GM19351 (cell line): ENCODE results near the gene LSAMP.

Experiments
- ATAC-seq: cut with Tn5 transposase; IDR thresholded peaks from one replicate; pipeline ENCODE4 v1.9.1; 2021; ENCODE audit warnings: mild to moderate bottlenecking, moderate library complexity; ENCODE audit not compliant: unreplicated experiment

Gene LSAMP

GRCh38 chr3:116181159-116181558 lies 264.1 kb downstream of the LSAMP start:
- no peak for ATAC-seq

- no peak for ATAC-seq
These were observed 266.2 kb downstream of the LSAMP start for GRCh38 chr3:116179091-116179490.

- ATAC-seq: no peak
These were observed 268.2 kb downstream of the LSAMP start for GRCh38 chr3:116176974-116177555.

GRCh38 chr3:116166121-116166520 lies 279.2 kb downstream of the LSAMP start:
- no peak for ATAC-seq

GRCh38 chr3:116165641-116166040 lies 279.6 kb downstream of the LSAMP start:
- ATAC-seq: no peak

- no peak for ATAC-seq
These were observed 280.2 kb downstream of the LSAMP start for GRCh38 chr3:116165135-116165534.

- ATAC-seq: no peak
These were observed 281.2 kb downstream of the LSAMP start for GRCh38 chr3:116164039-116164438.

- no peak for ATAC-seq
These were observed 283.4 kb downstream of the LSAMP start for GRCh38 chr3:116161575-116162525.

DNA sequence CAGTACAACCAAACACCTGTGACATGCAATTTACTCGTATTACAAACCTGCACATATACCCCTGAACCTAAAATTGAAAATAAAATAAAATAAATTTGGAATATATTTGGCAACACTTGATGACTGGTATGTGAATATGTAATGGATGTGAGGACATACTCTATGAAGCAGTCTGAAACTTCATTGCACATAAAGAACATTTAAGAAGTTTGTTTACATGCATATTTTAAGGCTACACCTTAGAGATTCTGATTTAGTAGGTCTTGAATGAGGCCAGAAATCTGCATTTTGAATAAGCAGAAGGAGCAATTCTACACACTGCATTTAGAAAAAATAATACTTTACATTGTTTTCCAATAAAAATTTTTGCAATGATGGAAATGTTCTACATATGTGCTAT lies 284.7 kb downstream of the LSAMP start:
- no peak for ATAC-seq

DNA sequence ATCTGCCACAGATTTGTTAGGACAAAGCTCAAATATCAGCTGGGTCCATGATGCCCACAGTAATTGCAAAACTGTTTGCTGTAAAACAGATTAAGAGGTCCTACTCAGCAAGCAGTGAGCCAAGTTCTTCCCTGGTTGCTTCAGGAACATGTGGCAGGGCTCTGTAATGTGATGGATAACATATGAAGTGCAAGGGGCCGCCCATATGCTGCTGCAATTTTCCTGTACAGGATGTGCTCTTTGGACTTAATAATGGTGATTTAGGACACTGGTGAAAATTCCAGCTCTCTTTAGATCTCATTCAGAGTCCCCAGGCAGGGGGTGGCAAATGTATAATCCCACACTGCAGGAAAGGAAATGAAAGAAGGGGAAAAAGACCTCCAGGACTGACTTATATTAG lies 289.4 kb downstream of the LSAMP start:
- ATAC-seq: no peak

DNA sequence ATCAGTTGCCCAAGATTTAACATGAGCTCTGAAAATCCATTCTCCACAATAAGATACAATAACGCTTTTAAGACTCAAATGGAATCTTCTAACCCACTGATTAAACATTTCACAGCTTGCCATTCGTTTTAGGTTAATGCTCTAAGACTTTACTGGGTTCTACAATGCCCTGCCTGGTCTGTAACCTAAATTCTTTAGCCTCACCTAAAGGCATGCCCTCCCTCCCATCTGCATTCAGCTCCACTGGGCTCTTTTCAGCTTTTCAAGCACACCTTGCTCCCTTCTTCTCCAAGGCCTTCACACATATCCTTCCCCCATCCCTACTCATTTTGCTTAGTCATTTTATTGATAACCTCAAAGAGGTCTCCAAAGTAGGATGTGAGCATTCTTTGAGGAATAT lies 290.9 kb downstream of the LSAMP start:
- no peak for ATAC-seq

DNA sequence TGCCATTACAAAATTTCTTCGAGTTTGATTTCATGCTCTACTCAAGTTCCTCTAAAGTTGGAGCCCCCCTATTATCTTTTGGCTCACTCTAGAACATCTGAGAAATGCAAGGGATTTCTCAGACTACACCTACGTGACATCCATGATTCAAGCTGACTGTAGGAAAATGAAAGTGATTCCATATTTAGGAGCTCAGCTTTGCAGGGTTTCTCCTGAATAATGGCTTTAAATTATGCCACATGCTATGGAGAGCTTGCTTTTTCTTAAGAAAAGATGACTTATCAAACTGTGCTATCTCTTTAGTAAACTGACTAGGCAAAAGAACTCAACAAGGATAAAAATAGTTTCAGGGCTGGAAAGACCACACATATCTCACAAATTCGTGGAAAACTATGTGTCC lies 292.1 kb downstream of the LSAMP start:
- no peak for ATAC-seq

DNA sequence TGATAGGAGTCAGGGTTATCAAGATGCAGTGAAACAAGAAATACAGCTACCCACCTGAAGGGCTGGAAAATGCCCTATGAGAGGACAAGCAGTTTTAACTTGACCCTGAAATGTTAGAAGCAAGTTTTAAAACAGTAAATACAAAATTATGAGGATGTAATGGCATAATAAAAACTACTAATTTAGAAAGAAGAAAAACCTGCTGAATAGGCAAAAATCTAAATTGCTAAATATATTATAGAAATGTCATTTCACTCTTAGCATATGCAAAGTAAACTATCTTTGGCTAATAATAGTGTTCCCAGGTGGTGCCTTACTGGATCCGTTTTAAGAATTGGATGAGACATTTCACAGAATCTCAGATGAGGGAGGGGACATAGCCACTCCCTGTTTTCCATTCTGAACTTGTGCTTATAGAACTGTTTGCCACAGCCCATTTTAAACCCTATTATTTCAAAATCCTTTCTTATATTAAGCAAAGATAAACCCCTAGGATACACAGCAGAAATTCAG lies 294.6 kb downstream of the LSAMP start:
- no peak for ATAC-seq

GRCh38 chr3:116148881-116149851 lies 296.1 kb downstream of the LSAMP start:
- no peak for ATAC-seq

DNA sequence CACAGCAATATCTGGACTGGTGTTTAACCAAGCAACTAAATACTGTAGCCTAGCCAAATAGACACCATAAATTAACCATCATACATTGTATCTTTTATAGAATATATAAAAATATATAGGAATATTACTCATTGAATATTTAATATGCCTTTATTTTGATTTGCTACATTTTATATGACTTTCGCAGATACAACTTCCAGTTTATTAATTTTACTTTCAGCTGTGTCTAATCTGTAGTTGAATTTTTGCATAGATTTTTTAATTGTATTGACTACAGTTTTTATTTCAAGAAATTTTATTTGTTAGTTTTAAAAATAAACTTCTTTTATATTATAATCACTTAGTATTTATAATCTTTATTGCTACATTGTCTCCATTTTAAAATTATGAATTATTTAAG lies 299.7 kb downstream of the LSAMP start:
- no peak for ATAC-seq

DNA sequence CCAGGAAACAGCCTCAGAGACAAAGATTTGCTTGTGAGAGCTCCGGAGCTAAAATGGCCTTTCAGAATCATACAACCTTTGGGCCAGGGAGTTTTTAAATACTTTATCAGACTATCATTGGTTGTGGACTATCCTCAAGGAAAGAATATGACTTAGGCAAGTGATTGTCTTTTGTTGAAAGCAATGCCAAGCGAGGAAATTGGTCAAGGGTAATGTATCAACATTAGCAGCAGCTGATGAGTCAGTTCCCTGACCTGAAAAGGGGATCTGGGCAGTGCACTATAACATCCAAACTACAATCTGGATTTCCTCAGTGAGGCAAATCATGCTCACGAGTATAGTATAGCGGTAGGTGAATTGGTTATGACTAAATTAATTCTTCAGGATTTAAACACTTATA lies 303.6 kb downstream of the LSAMP start:
- ATAC-seq: no peak

DNA sequence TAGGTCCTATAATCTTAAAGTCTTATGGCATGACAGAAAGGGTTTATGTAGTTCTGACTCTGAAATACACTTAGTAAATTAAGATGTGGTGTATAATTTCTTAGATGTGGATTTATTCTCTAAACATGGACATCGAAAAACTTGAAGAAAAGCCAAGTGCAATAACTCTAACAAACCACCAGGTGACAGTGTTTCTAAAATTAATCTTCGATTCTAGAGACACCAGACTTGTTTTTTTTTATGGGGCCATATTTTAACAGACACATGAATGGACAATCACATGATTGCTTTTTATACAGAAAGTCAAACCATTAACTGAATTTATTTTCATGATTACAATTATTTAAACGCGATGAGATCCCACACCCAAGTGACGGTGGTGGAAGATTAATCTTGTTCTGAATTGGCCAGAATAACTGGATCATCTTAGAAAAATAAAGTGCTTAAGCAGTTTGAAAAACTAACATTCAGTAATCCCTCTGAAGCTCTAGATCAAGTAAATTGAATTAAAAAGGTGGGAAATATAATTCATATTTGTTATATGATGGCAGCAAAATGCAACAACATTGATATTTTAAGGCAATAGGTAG lies 305.1 kb downstream of the LSAMP start:
- peak; percentile 60 for ATAC-seq

GRCh38 chr3:116139641-116140040 lies 305.6 kb downstream of the LSAMP start:
- peak; percentile 79 for ATAC-seq

- no peak for ATAC-seq
These were observed 309.7 kb downstream of the LSAMP start for GRCh38 chr3:116135457-116136085.
